H1 (cell line): ENCODE results near the gene KLHL7. TPM values are rescaled to one million over a fixed set of nuclear protein-coding genes. Genes with fewer than 3 reads are reported as not detected.

Experiments
- CTCF ChIA-PET: fragments of 300-600 bp; sonication (Branson Sonifier 250); formaldehyde crosslinking; loops from one replicate; lab custom pipeline; 2021; ENCODE audit not compliant: partially characterized antibody; lab: Charles Lee
- POLR2A ChIA-PET: fragments of 300-600 bp; sonication (Branson Sonifier 250); formaldehyde crosslinking; loops from one replicate; lab custom pipeline; 2021; ENCODE audit warnings: inconsistent platforms; ENCODE audit not compliant: partially characterized antibody; lab: Charles Lee
- DNase-seq, 2 experiments: peaks; one replicate each; pipeline versions ENCODE4 v3.0.0 to v3.0.0-alpha.2; 2010 to 2022; ENCODE audit warnings: low spot score in 2 of 2, low read depth in 1 of 2, mixed read lengths in 1 of 2
- FAIRE-seq: peaks from 2 replicates; lab custom pipeline; 2011; peaks lifted over from hg19 to GRCh38; lab: Jason Lieb, UNC
- H2AFZ ChIP-seq: 2 replicates; pipeline ENCODE4 v1.8.1; 2012; ENCODE audit warnings: low read length, inconsistent platforms
- H2AK5ac ChIP-seq: 2 replicates; pipeline ENCODE4 v1.6.1; 2013; ENCODE audit warnings: low read depth, low read length
- H2BK120ac ChIP-seq: replicated peaks from 2 replicates; pipeline ENCODE3; 2013; ENCODE audit warnings: low read depth, low read length, inconsistent platforms
- H2BK12ac ChIP-seq: 2 replicates; pipeline ENCODE4 v1.6.1; 2013; ENCODE audit warnings: low read depth, low read length
- H2BK15ac ChIP-seq: 2 replicates; pipeline ENCODE4 v1.6.1; 2013; ENCODE audit warnings: low read length
- H2BK20ac ChIP-seq: 2 replicates; pipeline ENCODE4 v1.6.1; 2013; ENCODE audit warnings: low read length
- H2BK5ac ChIP-seq: 2 replicates; pipeline ENCODE4 v1.6.1; 2013; ENCODE audit warnings: low read depth, low read length
- H3K14ac ChIP-seq: 2 replicates; pipeline ENCODE4 v1.6.1; 2013; ENCODE audit warnings: inconsistent platforms; ENCODE audit not compliant: insufficient read length
- H3K18ac ChIP-seq: 2 replicates; pipeline ENCODE4 v1.6.1; 2013; ENCODE audit warnings: low read length; ENCODE audit errors: extremely low read depth
- H3K23ac ChIP-seq: 2 replicates; pipeline ENCODE4 v1.6.1; 2013; ENCODE audit warnings: inconsistent platforms; ENCODE audit not compliant: insufficient read length
- H3K23me2 ChIP-seq: 2 replicates; pipeline ENCODE4 v1.6.1; 2013; ENCODE audit warnings: low read depth, low read length
- H3K27ac ChIP-seq: 2 replicates; pipeline ENCODE4 v1.6.1; 2011; ENCODE audit warnings: low read depth, low read length, inconsistent platforms
- H3K27me3 ChIP-seq, 4 experiments: replicated peaks in 1 of 4; 1 replicate in 1 of 4; 2 replicates in 3 of 4; pipeline versions ENCODE4 v1.6.1 to v1.8.1; 2011 to 2013; ENCODE audit warnings: low read length in 3 of 4, mild to moderate bottlenecking in 3 of 4, inconsistent platforms in 2 of 4, mixed read lengths in 2 of 4, moderate library complexity in 1 of 4; ENCODE audit not compliant: control insufficient read depth in 3 of 4, insufficient read depth in 3 of 4; ENCODE audit errors: extremely low read depth in 1 of 4
- H3K36me3 ChIP-seq, 4 experiments: 2 replicates each; pipeline versions ENCODE4 v1.6.1 to v1.8.1; 2011 to 2013; ENCODE audit warnings: mild to moderate bottlenecking in 4 of 4, low read length in 3 of 4, moderate library complexity in 2 of 4, control low read depth in 1 of 4, inconsistent platforms in 1 of 4; ENCODE audit not compliant: insufficient read depth in 4 of 4, control insufficient read depth in 2 of 4
- H3K4ac ChIP-seq: replicated peaks from 2 replicates; pipeline ENCODE3; 2013; ENCODE audit warnings: low read length, low read depth, mixed read lengths, inconsistent platforms; ENCODE audit not compliant: insufficient read length
- H3K4me1 ChIP-seq, 4 experiments: replicated peaks in 1 of 4; 1 replicate in 1 of 4; 2 replicates in 3 of 4; pipeline versions ENCODE4 v1.6.1 to v1.8.1; 2011 to 2013; ENCODE audit warnings: low read length in 3 of 4, inconsistent platforms in 2 of 4, mixed read lengths in 1 of 4; ENCODE audit not compliant: insufficient read depth in 4 of 4, control insufficient read depth in 3 of 4
- H3K4me2 ChIP-seq, 2 experiments: 2 replicates each; pipeline versions ENCODE4 v1.6.1 to v1.8.1; 2011 to 2013; ENCODE audit warnings: low read depth in 2 of 2, low read length in 2 of 2, control low read depth in 1 of 2, inconsistent platforms in 1 of 2, mild to moderate bottlenecking in 1 of 2; ENCODE audit not compliant: insufficient read depth in 1 of 2
- H3K4me3 ChIP-seq, 4 experiments: fragments of 200-600, 300-600 bp in 1 of 4; sonication (generic), shearing (Covaris generic), sonication (Bioruptor Twin) in 1 of 4; 2 replicates each; pipeline versions ENCODE4 v1.5.1 to v1.8.1; 2011 to 2016; ENCODE audit warnings: low read length in 4 of 4, low read depth in 3 of 4, control low read depth in 2 of 4, inconsistent platforms in 2 of 4, mild to moderate bottlenecking in 2 of 4, mixed read lengths in 1 of 4, moderate library complexity in 1 of 4; ENCODE audit not compliant: insufficient read depth in 2 of 4; ENCODE audit errors: extremely low read depth in 1 of 4
- H3K56ac ChIP-seq: replicated peaks from 2 replicates; pipeline ENCODE3; 2013; ENCODE audit warnings: low read depth, mild to moderate bottlenecking, mixed read lengths, low read length, inconsistent platforms; ENCODE audit not compliant: insufficient read length
- H3K79me1 ChIP-seq: 2 replicates; pipeline ENCODE4 v1.6.1; 2013; ENCODE audit warnings: low read depth, low read length, control low read depth
- H3K79me2 ChIP-seq, 2 experiments: 2 replicates each; pipeline versions ENCODE4 v1.6.1 to v1.8.1; 2012 to 2013; ENCODE audit warnings: low read length in 2 of 2, mild to moderate bottlenecking in 2 of 2, inconsistent platforms in 1 of 2; ENCODE audit not compliant: insufficient read depth in 2 of 2, control insufficient read depth in 1 of 2
- H3K9ac ChIP-seq, 4 experiments: replicated peaks in 1 of 4; 1 replicate in 1 of 4; 2 replicates in 3 of 4; pipeline versions ENCODE4 v1.6.1 to v1.8.1; 2011 to 2013; ENCODE audit warnings: low read depth in 3 of 4, low read length in 3 of 4, control low read depth in 2 of 4, mild to moderate bottlenecking in 2 of 4, moderate library complexity in 2 of 4, inconsistent platforms in 1 of 4; ENCODE audit errors: extremely low read depth in 1 of 4
- H3K9me3 ChIP-seq, 2 experiments: 2 replicates each; pipeline versions ENCODE4 v1.6.1 to v1.8.1; 2012 to 2013; ENCODE audit warnings: mild to moderate bottlenecking in 2 of 2, moderate library complexity in 2 of 2, control low read depth in 1 of 2, inconsistent platforms in 1 of 2, low read depth in 1 of 2, low read length in 1 of 2, mixed read lengths in 1 of 2; ENCODE audit not compliant: insufficient read depth in 2 of 2
- H4K20me1 ChIP-seq, 2 experiments: replicated peaks in 1 of 2; 2 replicates each; pipeline versions ENCODE3 to v1.8.1; 2011 to 2013; ENCODE audit warnings: inconsistent platforms in 2 of 2, low read length in 2 of 2, mild to moderate bottlenecking in 1 of 2; ENCODE audit not compliant: insufficient read depth in 2 of 2, control insufficient read depth in 1 of 2
- H4K5ac ChIP-seq: 2 replicates; pipeline ENCODE4 v1.6.1; 2013; ENCODE audit warnings: low read length, low read depth, mixed read lengths, inconsistent platforms; ENCODE audit not compliant: insufficient read length
- H4K8ac ChIP-seq: 2 replicates; pipeline ENCODE4 v1.8.0; 2013; ENCODE audit warnings: mild to moderate bottlenecking, moderate library complexity, low read length, inconsistent platforms; ENCODE audit not compliant: insufficient read depth; ENCODE audit errors: extremely low read depth
- H4K91ac ChIP-seq: replicated peaks from 2 replicates; pipeline ENCODE3; 2013; ENCODE audit warnings: low read length, mixed read lengths, inconsistent platforms; ENCODE audit not compliant: insufficient read length
- CTBP2 ChIP-seq: IDR thresholded peaks from 2 replicates; pipeline ENCODE4 v1.7.0; 2011; ENCODE audit warnings: borderline replicate concordance, mild to moderate bottlenecking, moderate library complexity, mixed read lengths, low read length; ENCODE audit not compliant: insufficient read depth, insufficient read length
- FOSL1 ChIP-seq: IDR thresholded peaks from 2 replicates; pipeline ENCODE4 v1.6.1; 2011; ENCODE audit warnings: mild to moderate bottlenecking, low read depth, low read length, moderate library complexity; ENCODE audit not compliant: insufficient read depth
- GABPA ChIP-seq: IDR thresholded peaks from 2 replicates; pipeline ENCODE4 v1.6.1; 2011; ENCODE audit warnings: mild to moderate bottlenecking, low read length, moderate library complexity, borderline replicate concordance; ENCODE audit not compliant: insufficient read depth
- RFX5 ChIP-seq: IDR thresholded peaks from 2 replicates; pipeline ENCODE4 v1.6.1; 2011; ENCODE audit warnings: low read depth, low read length, improper control_type of control experiment, borderline replicate concordance
- RNF2 ChIP-seq: fragments of 200-900, 300-1000 bp; sonication (generic); IDR thresholded peaks from 2 replicates; pipeline ENCODE4 v1.7.1; 2016; ENCODE audit warnings: borderline replicate concordance, low read depth, mild to moderate bottlenecking, antibody characterized with exemption, low read length; ENCODE audit not compliant: poor library complexity, severe bottlenecking; ENCODE audit errors: missing control alignments
- SIX5 ChIP-seq: IDR thresholded peaks from 2 replicates; pipeline ENCODE4 v1.6.1; 2011; ENCODE audit warnings: mild to moderate bottlenecking, low read depth, low read length
- TAF1 ChIP-seq: IDR thresholded peaks from 2 replicates; pipeline ENCODE4 v1.6.1; 2011; ENCODE audit warnings: mild to moderate bottlenecking, low read depth, low read length
- ZNF274 ChIP-seq: IDR thresholded peaks from 2 replicates; pipeline ENCODE4 v1.7.0; 2012; ENCODE audit warnings: low read length, borderline replicate concordance; ENCODE audit errors: extremely low read depth
- WGBS, 2 experiments: shearing (Covaris generic) in 1 of 2; methylation state at CpG; one replicate each; pipeline versions ENCODE4 v1.1.6 to v1.1.7; 2013 to 2015; ENCODE audit warnings: low lambda C conversion rate in 2 of 2, mixed read lengths in 2 of 2, inconsistent platforms in 1 of 2, low coverage in 1 of 2, missing lambda C conversion rate in 1 of 2; ENCODE audit not compliant: insufficient replicate concordance in 2 of 2, insufficient coverage in 1 of 2, insufficient read length in 1 of 2; ENCODE audit errors: extremely low coverage in 1 of 2, missing lambda C conversion rate in 1 of 2; 5-methylcytosine and 5-hydroxymethylcytosine counted together
- polyA plus RNA-seq, 7 experiments: library from polyadenylated mRNA; depleted of rRNA in 3 of 7; stranded (reverse) in 5 of 7; unstranded in 2 of 7; fragments of >200 nt in 5 of 7; fragments of 200-250 nt in 2 of 7; gene quantifications; 1 replicate in 5 of 7; 2 replicates in 1 of 7; 4 replicates in 1 of 7; pipeline versions ENCODE4 v1.2.1 to v1.2.3, GENCODE V29; 2011 to 2013; ENCODE audit warnings: missing spikeins in 2 of 7, mixed read lengths in 2 of 7
- total RNA-seq: library from RNA; stranded (reverse); fragmentation: NEBNext Ultra II Directional; extraction: Animal tissue kit (Norgen Biotek cat#: 25700); gene quantifications from 2 replicates; pipeline ENCODE4 v1.2.1, GENCODE V29; 2021
- TF ChIP-seq, protein P1 (sequence below): IDR thresholded peaks from 2 replicates; pipeline ENCODE4 v1.6.1; 2012; ENCODE audit warnings: inconsistent platforms
- TF ChIP-seq, protein P2 (sequence below): IDR thresholded peaks from 2 replicates; pipeline ENCODE4 v1.6.1; 2011; ENCODE audit warnings: low read length, improper control_type of control experiment
- TF ChIP-seq, protein P3 (sequence below): IDR thresholded peaks from 2 replicates; pipeline ENCODE4 v1.6.1; 2012; ENCODE audit warnings: inconsistent platforms

Gene KLHL7
- total and polyA plus RNA-seq, 2 of the 8 experiments (the other 6 are each of a cell fraction or from before 2014, with no cell fraction given) = 65.3 to 115 TPM

DNA sequence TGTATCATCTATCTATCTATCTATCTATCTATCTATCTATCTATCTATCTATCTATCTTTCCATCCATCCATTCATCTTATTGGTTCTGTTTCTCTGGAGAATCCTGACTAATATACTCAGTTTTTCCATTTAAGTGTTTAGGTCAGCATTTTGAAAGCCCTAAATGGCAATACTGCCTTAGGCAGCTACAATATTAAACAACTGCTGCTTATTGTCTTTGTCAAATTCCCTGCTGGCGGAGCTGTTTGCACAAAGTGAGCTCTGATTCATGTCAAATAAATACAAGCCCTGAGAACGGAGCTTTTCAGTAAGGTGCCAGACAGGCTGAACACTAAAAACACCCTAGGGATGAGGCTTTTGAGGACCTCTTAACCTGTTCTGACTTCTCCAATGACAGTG lies 7.1 kb upstream of the KLHL7 start:
- Histone ChIP-seq H3K23me2 (no peaks in the 10 kb centered on the region), H2AK5ac (no peak overlapping the region), H3K4me3 (no peak overlapping the region), H3K36me3 (no peaks in the 10 kb centered on the region), H3K56ac (no peak overlapping the region), H3K79me2 (no peaks in the 10 kb centered on the region), H3K79me1 (no peaks in the 10 kb centered on the region), H3K27me3 (no peaks in the 10 kb centered on the region), H3K14ac (no peak overlapping the region), H3K4ac (no peak overlapping the region), H3K23ac (no peak overlapping the region), H3K9me3 (peaks cover 0 to 2% of the 10 kb centered on the region in 2 experiments; a peak in 1 of 4 replicates), H3K27ac (no peak overlapping the region), H3K4me1 (no peaks in the 10 kb centered on the region), H2BK5ac (no peak overlapping the region), H2AFZ (no peak overlapping the region), H3K4me2 (no peak overlapping the region), H2BK12ac (no peak overlapping the region), H3K9ac (no peak overlapping the region), H4K20me1 (no peaks in the 10 kb centered on the region), H4K91ac (no peak overlapping the region), H3K18ac (no peak overlapping the region), H2BK20ac (no peak overlapping the region), H2BK120ac (no peak overlapping the region), H2BK15ac (no peak overlapping the region), H4K8ac (no peak overlapping the region), H4K5ac (no peak overlapping the region)
- ChIA-PET CTCF (interaction anchor here (0.7 to 8.4 kb wide), 7 partner anchors 9 to 538 kb away, joined by 3 to 102 read pairs (median 4); no protein-coding TSS in a partner anchor), POLR2A (interaction anchor here (0.6 to 1.1 kb wide), 2 partner anchors 8 to 222 kb away, joined by 3 to 5 read pairs; no protein-coding TSS in a partner anchor)
- FAIRE-seq (no peak), DNase-seq (no peak)
- 92% methylated on average over 2 of the region's 2 CpGs; no CpG with 5 or more reads in 1 of the 2 experiments for WGBS, 2 experiments
- TF ChIP-seq FOSL1 (no peak), CTBP2 (no peak), ZNF274 (no peak), RFX5 (no peak), GABPA (no peak), SIX5 (no peak), TAF1 (no peak), RNF2 (no peak)
- TF ChIP-seq, protein P1, sequence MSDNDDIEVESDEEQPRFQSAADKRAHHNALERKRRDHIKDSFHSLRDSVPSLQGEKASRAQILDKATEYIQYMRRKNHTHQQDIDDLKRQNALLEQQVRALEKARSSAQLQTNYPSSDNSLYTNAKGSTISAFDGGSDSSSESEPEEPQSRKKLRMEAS = no peak
- TF ChIP-seq, protein P2, sequence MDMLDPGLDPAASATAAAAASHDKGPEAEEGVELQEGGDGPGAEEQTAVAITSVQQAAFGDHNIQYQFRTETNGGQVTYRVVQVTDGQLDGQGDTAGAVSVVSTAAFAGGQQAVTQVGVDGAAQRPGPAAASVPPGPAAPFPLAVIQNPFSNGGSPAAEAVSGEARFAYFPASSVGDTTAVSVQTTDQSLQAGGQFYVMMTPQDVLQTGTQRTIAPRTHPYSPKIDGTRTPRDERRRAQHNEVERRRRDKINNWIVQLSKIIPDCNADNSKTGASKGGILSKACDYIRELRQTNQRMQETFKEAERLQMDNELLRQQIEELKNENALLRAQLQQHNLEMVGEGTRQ = no peak
- TF ChIP-seq, protein P3, sequence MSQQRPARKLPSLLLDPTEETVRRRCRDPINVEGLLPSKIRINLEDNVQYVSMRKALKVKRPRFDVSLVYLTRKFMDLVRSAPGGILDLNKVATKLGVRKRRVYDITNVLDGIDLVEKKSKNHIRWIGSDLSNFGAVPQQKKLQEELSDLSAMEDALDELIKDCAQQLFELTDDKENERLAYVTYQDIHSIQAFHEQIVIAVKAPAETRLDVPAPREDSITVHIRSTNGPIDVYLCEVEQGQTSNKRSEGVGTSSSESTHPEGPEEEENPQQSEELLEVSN = no peak
